Naive thymus-derived CD4-positive, alpha-beta T cell (primary cell): ENCODE data around the gene TNFSF9. TPM values are rescaled to one million over a fixed set of nuclear protein-coding genes. Genes with fewer than 3 reads are reported as not detected.

ENCODE experiments used
- ATAC-seq: fragments of 150-1000 bp; cut with Tn5 transposase; 2 replicates; pipeline ENCODE4 v1.10.0; 2021; ENCODE audit warnings: mild to moderate bottlenecking, moderate library complexity
- CTCF ChIA-PET: fragments of 350-600 bp; sonication (Branson Sonifier 250); formaldehyde crosslinking; loops from one replicate; lab custom pipeline; 2021; ENCODE audit warnings: antibody characterized with exemption; lab: Charles Lee
- POLR2A ChIA-PET: fragments of 350-600 bp; sonication (Branson Sonifier 250); formaldehyde crosslinking; loops from one replicate; lab custom pipeline; 2021; ENCODE audit warnings: antibody characterized with exemption, inconsistent platforms; lab: Charles Lee
- DNase-seq, 9 donors: peaks; one replicate each; pipeline versions ENCODE4 v3.0.0 to v3.0.0-alpha.2; 2020 to 2022; ENCODE audit warnings: mixed read lengths in 1 of 9
- H3K27ac ChIP-seq: one replicate; pipeline ENCODE4 v1.7.0; 2013; ENCODE audit warnings: mild to moderate bottlenecking, low read depth, low read length, moderate library complexity
- H3K27me3 ChIP-seq, 2 donors: one replicate each; pipeline ENCODE4 v1.7.0; 2013; ENCODE audit warnings: low read length in 2 of 2, mild to moderate bottlenecking in 2 of 2, moderate library complexity in 2 of 2; ENCODE audit not compliant: control insufficient read depth in 2 of 2, insufficient read depth in 2 of 2
- H3K36me3 ChIP-seq, 3 experiments: 1 replicate in 2 of 3; 2 replicates in 1 of 3; pipeline ENCODE4 v1.7.0; 2013; ENCODE audit warnings: low read length in 3 of 3, mild to moderate bottlenecking in 3 of 3, moderate library complexity in 1 of 3; ENCODE audit not compliant: insufficient read depth in 3 of 3, control insufficient read depth in 2 of 3
- H3K4me1 ChIP-seq, 2 donors: one replicate each; pipeline ENCODE4 v1.7.0; 2013; ENCODE audit warnings: low read length in 2 of 2, mild to moderate bottlenecking in 2 of 2, moderate library complexity in 1 of 2; ENCODE audit not compliant: control insufficient read depth in 2 of 2, insufficient read depth in 2 of 2
- H3K4me3 ChIP-seq: 2 replicates; pipeline ENCODE4 v1.7.0; 2013; ENCODE audit warnings: mild to moderate bottlenecking, low read length
- H3K9me3 ChIP-seq, 3 experiments: 1 replicate in 2 of 3; 2 replicates in 1 of 3; pipeline ENCODE4 v1.7.0; 2013; ENCODE audit warnings: low read length in 3 of 3; ENCODE audit not compliant: control insufficient read depth in 2 of 3
- H3K27ac Mint-ChIP-seq, 9 donors: one replicate each; pipeline ENCODE4 v1.8.0; 2020 to 2022; ENCODE audit warnings: mixed read lengths in 9 of 9, mild to moderate bottlenecking in 8 of 9, moderate library complexity in 5 of 9, inconsistent platforms in 2 of 9
- H3K27me3 Mint-ChIP-seq, 5 donors: one replicate each; pipeline ENCODE4 v1.8.0; 2021 to 2022; ENCODE audit warnings: mixed read lengths in 5 of 5, mild to moderate bottlenecking in 1 of 5
- H3K36me3 Mint-ChIP-seq, 5 donors: one replicate each; pipeline ENCODE4 v1.8.0; 2020 to 2022; ENCODE audit warnings: mixed read lengths in 5 of 5, mild to moderate bottlenecking in 3 of 5, inconsistent platforms in 1 of 5
- H3K4me1 Mint-ChIP-seq, 7 donors: one replicate each; pipeline ENCODE4 v1.8.0; 2020 to 2022; ENCODE audit warnings: mixed read lengths in 7 of 7, mild to moderate bottlenecking in 3 of 7, inconsistent platforms in 1 of 7
- H3K4me3 Mint-ChIP-seq, 10 donors: one replicate each; pipeline ENCODE4 v1.8.0; 2020 to 2022; ENCODE audit warnings: mild to moderate bottlenecking in 10 of 10, mixed read lengths in 10 of 10, moderate library complexity in 6 of 10, inconsistent platforms in 2 of 10
- H3K9me3 Mint-ChIP-seq, 11 donors: one replicate each; pipeline ENCODE4 v1.8.0; 2020 to 2022; ENCODE audit warnings: mixed read lengths in 11 of 11, mild to moderate bottlenecking in 4 of 11, inconsistent platforms in 1 of 11, moderate library complexity in 1 of 11
- intact Hi-C, 2 donors: fragments of 100-400 bp; cut with micrococcal nuclease; formaldehyde crosslinking; loops; one replicate each; pipeline ENCODE4 v1.15.1; 2023
- polyA plus RNA-seq, 2 donors: library from polyadenylated mRNA; unstranded; fragments of 300-500 nt; fragmentation: Illumina TruSeq; gene quantifications; one replicate each; pipeline ENCODE4 v1.2.3, GENCODE V29; 2021
- total RNA-seq, 6 experiments: library from RNA in 5 of 6; stranded (reverse) in 5 of 6; gene quantifications; 1 replicate in 5 of 6; 2 replicates in 1 of 6; pipeline ENCODE4 v1.2.3 and lab custom pipeline; 2021 to 2026

Gene TNFSF9
- total and polyA plus RNA-seq, 7 experiments from 2014 or later: 0.38 to 3.9 (median 3.0) TPM; not detected in 3

DNA sequence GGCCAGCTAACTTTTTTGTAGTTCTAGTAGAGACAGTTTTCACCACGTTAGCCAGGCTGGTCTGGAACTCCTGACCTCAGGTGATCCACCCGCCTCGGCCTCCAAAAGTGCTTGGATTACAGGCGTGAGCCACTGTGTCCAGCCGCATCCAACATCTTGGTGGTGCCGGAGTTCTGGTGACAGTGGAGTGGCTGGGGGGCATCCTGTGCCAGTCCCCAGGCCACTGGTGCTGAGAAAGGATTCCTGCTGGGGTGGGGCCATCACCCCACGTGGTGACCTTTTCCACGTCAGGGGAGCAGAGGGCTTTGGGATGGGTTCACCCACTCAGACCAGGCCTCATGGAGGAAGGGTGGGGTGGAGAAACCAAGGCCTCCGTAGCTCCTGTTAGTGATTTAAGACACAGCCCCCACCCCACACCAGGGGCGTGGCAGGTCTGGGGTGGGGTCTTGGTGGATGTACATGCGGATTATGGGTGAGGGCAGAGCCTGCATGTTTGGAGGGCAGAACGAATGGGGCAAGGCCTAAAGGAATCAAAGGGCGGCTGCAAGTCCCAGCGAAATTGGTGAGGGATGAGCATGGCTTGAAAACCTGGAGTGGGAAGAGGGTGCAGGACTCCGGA, 15.8 kb upstream of the TNFSF9 start:
- Histone ChIP-seq H3K4me3 (no peak overlapping the region), H3K27ac (no peak overlapping the region), H3K36me3 (no peaks in the 10 kb centered on the region), H3K4me1 (peaks cover 6 to 20% of the 10 kb centered on the region in 2 donors), H3K27me3 (no peaks in the 10 kb centered on the region), H3K9me3 (no peaks in the 10 kb centered on the region)
- ATAC-seq (no peak), DNase-seq (no peak)
- Mint-ChIP-seq H3K36me3 (no peaks in the 10 kb centered on the region), H3K27me3 (peaks cover 0 to 2% (median 0%) of the 10 kb centered on the region in 5 donors), H3K4me3 (peak overlapping the region in 9 of 10 donors; percentile 2 to 100 (median 59)), H3K4me1 (peaks cover 22 to 36% (median 31%) of the 10 kb centered on the region in 7 donors), H3K9me3 (no peaks in the 10 kb centered on the region), H3K27ac (peak overlapping the region in 3 of 9 donors; percentile 4 to 75 (median 5))
- ChIA-PET CTCF (interaction anchor here (0.6 kb wide), 1 partner anchor 36 kb away, joined by 4 read pairs; no protein-coding TSS in a partner anchor), POLR2A (interaction anchor here (0.5 to 1.4 kb wide), 2 partner anchors 90 to 1008 kb away, joined by 3 to 4 read pairs; partner anchors contain the start of gene KHSRP)
- intact Hi-C loops: loop anchor here in 1 of 2 donors (5.0 kb wide), 1 partner anchor 72 kb away; no protein-coding TSS in a partner anchor

DNA sequence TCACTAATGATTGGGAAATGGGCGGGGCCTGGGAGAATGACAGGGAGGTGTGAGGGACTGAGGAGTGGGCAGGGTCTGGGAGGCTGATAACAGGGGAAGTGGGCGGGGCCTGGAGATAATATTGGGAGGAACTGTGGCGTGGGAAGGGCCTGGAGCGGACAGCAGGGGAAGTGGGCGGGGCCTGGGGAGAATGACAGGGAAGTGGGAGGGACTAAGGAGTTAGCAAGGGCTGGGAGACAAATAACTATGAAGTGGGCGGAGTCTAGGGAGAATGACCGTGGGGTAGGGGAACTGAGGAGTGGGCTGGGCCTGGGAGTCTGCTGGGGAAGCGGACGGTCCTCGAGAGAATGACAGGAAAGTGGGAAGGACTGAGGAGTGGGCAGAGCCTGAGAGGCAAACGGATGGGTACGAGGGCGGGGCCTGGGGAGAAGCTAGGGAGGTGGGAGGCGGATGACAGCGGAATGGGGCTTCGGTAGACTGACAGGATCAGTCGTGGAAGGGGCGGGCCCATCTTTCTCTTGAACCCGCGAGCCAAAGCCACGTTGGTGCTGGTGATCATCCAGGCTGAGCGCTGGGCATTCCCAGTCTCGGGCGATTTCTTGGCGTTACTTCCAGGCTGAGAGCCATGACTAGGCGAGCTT, 14.7 kb upstream of the TNFSF9 start:
- Histone ChIP-seq H3K36me3 (no peaks in the 10 kb centered on the region), H3K4me3 (peak overlapping the region; percentile 68), H3K27ac (peak overlapping the region; percentile 49), H3K27me3 (no peaks in the 10 kb centered on the region), H3K4me1 (peaks cover 6 to 20% of the 10 kb centered on the region in 2 donors), H3K9me3 (no peaks in the 10 kb centered on the region)
- ATAC-seq (peak; percentile 78), DNase-seq (peak in 8 of 9 donors; percentile 24 to 76 (median 50))
- Mint-ChIP-seq H3K9me3 (no peaks in the 10 kb centered on the region), H3K36me3 (no peaks in the 10 kb centered on the region), H3K27ac (peak overlapping the region; percentile 3 to 86 (median 72)), H3K4me1 (peaks cover 22 to 36% (median 32%) of the 10 kb centered on the region in 7 donors), H3K4me3 (peak overlapping the region; percentile 81 to 100 (median 96)), H3K27me3 (peaks cover 0 to 2% (median 0%) of the 10 kb centered on the region in 5 donors)
- POLR2A ChIA-PET: interaction anchor here (0.6 to 2.2 kb wide), 5 partner anchors 33 to 348 kb away, joined by 3 to 13 read pairs (median 4); partner anchors contain the start of gene DENND1C
- CTCF ChIA-PET: interaction anchor here (0.6 to 1.9 kb wide), 9 partner anchors 8 to 347 kb away, joined by 3 to 11 read pairs (median 5); partner anchors contain the start of gene DENND1C
- intact Hi-C loops: loop anchor here (1.0 to 5.0 kb wide), 10 partner anchors 14 to 347 kb away; partner anchors contain the start of genes CD70 (in 1 of the 2), GPR108 (in 1 of the 2), SH2D3A (in 1 of the 2) and TNFSF9 (in 1 of the 2)

DNA sequence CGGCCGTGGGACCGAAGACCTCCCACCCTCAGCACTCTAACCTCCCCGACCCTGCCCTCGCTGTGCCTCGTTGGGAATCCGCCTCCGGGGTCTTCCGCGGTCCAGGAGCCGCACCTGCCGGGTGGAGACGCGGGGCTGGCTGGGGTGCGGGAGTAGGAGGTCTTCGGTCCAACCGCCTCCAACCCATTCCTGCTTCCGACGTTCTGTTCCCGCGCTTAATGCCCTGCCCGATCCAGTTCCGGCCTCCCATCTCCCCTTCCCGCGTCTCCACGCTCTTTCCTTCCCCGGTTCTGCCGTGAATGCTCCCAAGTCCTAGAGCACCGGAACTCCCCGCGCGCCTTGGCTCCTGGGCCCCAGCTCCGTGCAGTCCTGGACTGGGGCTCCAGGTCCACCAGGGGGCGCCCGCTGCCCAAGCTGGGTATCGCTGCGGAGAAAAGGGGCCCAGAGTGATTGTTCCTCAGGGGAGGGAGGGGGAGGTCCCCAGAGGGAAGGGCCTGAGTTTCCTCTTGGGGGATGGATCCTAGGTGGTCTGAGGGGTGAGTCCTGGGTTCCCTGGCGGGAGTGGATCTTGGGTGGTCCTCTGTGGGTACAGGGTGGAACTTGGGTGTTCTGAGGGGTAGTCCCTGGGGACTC, 14.1 kb upstream of the TNFSF9 start:
- intact Hi-C loops: loop anchor here (1.0 to 5.0 kb wide), 12 partner anchors 14 to 347 kb away; partner anchors contain the start of genes CD70 (in 1 of the 2), GPR108 (in 1 of the 2), SH2D3A (in 1 of the 2) and TNFSF9 (in 1 of the 2)
- Histone ChIP-seq H3K36me3 (no peaks in the 10 kb centered on the region), H3K4me1 (peaks cover 8 to 20% of the 10 kb centered on the region in 2 donors), H3K27me3 (no peaks in the 10 kb centered on the region), H3K9me3 (no peaks in the 10 kb centered on the region), H3K27ac (peak overlapping the region; percentile 49), H3K4me3 (peak overlapping the region; percentile 68)
- Mint-ChIP-seq H3K27ac (peak overlapping the region; percentile 22 to 90 (median 69)), H3K27me3 (peaks cover 0 to 2% (median 0%) of the 10 kb centered on the region in 5 donors), H3K36me3 (no peaks in the 10 kb centered on the region), H3K4me3 (peak overlapping the region; percentile 81 to 100 (median 96)), H3K9me3 (no peaks in the 10 kb centered on the region), H3K4me1 (peaks cover 22 to 35% (median 33%) of the 10 kb centered on the region in 7 donors)
- ChIA-PET POLR2A (interaction anchor here (0.6 to 2.2 kb wide), 5 partner anchors 33 to 347 kb away, joined by 3 to 13 read pairs (median 4); partner anchors contain the start of gene DENND1C), CTCF (interaction anchor here (0.6 to 1.9 kb wide), 11 partner anchors 9 to 808 kb away, joined by 3 to 11 read pairs (median 4); partner anchors contain the start of gene DENND1C)
- DNase-seq (peak; percentile 72 to 96 (median 85)), ATAC-seq (peak; percentile 91)

DNA sequence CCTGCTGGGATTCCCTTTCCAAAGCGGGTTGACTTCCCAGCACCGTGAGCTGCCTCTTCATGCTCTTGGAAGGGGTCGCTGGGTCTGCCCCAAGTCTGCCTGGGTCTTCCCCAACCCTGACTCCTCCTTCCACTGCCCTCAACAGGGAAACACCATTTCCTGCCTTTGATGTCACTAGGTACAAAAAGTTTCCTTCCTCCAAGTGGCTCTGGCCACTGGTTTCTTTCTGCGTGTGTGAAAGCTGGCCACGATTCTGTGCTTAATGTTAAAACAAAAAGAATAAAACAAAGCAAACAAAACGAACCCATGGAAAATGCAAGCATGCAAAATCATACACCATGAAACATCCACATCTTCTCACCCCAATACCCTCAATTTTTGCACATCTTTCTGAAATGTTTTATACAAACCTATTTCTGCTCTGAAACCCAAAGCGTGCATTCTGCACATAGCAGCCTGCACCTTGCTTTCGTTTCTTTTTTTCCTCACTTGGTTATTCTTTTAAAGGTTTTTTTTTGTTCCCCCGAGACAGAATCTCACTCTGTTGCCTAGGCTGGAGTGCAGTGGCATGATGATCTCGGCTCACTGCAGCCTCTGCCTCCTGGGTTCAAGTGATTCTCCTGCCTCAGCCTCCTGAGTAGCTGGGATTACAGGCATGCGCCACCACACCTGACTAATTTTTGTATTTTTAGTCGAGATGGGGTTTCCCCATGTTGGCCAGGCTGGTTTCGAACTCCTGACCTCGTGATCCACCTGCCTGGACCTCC, 12.5 kb upstream of the TNFSF9 start:
- Histone ChIP-seq H3K4me1 (peaks cover 12 to 20% of the 10 kb centered on the region in 2 donors), H3K27me3 (no peaks in the 10 kb centered on the region), H3K4me3 (no peak overlapping the region), H3K27ac (no peak overlapping the region), H3K36me3 (no peaks in the 10 kb centered on the region), H3K9me3 (no peaks in the 10 kb centered on the region)
- ChIA-PET POLR2A (interaction anchor here (2.2 kb wide), 1 partner anchor 346 kb away, joined by 13 read pairs; no protein-coding TSS in a partner anchor), CTCF (interaction anchor here (0.6 to 0.7 kb wide), 2 partner anchors 484 to 628 kb away, joined by 3 to 6 read pairs; no protein-coding TSS in a partner anchor)
- DNase-seq (peak in 1 of 9 donors; percentile 51), ATAC-seq (no peak)
- intact Hi-C loops: loop anchor here in 1 of 2 donors (5.0 kb wide), 1 partner anchor 69 kb away; no protein-coding TSS in a partner anchor
- H3K27ac Mint-ChIP-seq: peak overlapping the region in 7 of 9 donors; percentile 32 to 81 (median 54)
- H3K36me3 Mint-ChIP-seq: no peaks in the 10 kb centered on the region
- peaks cover 0 to 2% (median 0%) of the 10 kb centered on the region in 5 donors for H3K27me3 Mint-ChIP-seq
- no peaks in the 10 kb centered on the region for H3K9me3 Mint-ChIP-seq
- H3K4me3 Mint-ChIP-seq: peak overlapping the region; percentile 63 to 100 (median 72)
- H3K4me1 Mint-ChIP-seq: peaks cover 25 to 44% (median 37%) of the 10 kb centered on the region in 7 donors

DNA sequence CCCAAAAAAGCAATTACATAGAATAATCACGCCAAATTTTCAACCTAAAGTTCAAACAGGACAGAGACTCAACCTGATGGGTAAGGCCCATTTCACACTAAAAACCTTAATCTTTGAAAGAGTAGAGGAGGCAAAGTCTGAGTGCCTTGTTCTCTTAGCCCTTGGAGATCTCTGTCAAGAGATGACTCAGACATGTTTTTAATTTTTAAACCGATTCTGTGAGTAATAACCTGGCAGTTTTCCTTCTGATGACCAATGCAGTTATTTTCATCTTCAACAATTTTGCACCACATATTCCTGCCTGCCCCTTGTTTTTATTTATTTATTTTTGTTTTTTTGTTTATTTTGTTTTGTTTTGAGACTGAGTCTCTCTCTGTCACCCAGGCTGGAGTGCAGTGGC, 11.5 kb upstream of the TNFSF9 start:
- Mint-ChIP-seq H3K27ac (peak overlapping the region in 2 of 9 donors; percentile 21 to 41), H3K36me3 (no peaks in the 10 kb centered on the region), H3K4me3 (peak overlapping the region in 2 of 10 donors; percentile 6 to 14), H3K27me3 (peaks cover 0 to 2% (median 0%) of the 10 kb centered on the region in 5 donors), H3K9me3 (no peaks in the 10 kb centered on the region), H3K4me1 (peaks cover 25 to 44% (median 37%) of the 10 kb centered on the region in 7 donors)
- POLR2A ChIA-PET: no interaction called here
- intact Hi-C loops: loop anchor here in 1 of 2 donors (5.0 kb wide), 1 partner anchor 68 kb away; no protein-coding TSS in a partner anchor
- no peak for DNase-seq
- Histone ChIP-seq H3K9me3 (no peaks in the 10 kb centered on the region), H3K4me1 (peaks cover 12 to 20% of the 10 kb centered on the region in 2 donors), H3K27ac (no peak overlapping the region), H3K27me3 (no peaks in the 10 kb centered on the region), H3K4me3 (no peak overlapping the region), H3K36me3 (no peaks in the 10 kb centered on the region)
- CTCF ChIA-PET: no interaction called here
- ATAC-seq: no peak
